Right lobe of liver (tissue), 6 donors: Measurements from ENCODE around the gene CASZ1. TPM values are rescaled to one million over a fixed set of nuclear protein-coding genes. Genes with fewer than 3 reads are reported as not detected.

Source experiments
- ATAC-seq, 4 donors: fragments of 200-7000 bp; cut with Tn5 transposase; one replicate each; pipeline ENCODE4 v1.9.1; 2020; ENCODE audit warnings: mild to moderate bottlenecking in 4 of 4, moderate library complexity in 4 of 4
- DNase-seq, 3 donors: peaks; one replicate each; pipeline ENCODE4 v3.0.0-alpha.2; 2020
- H3K27ac ChIP-seq, 3 donors: fragments of 200-600 bp; one replicate each; pipeline ENCODE4 v1.8.0; 2022
- H3K27me3 ChIP-seq, 2 donors: fragments of 200-600 bp; one replicate each; pipeline ENCODE4 v1.8.0; 2022
- H3K36me3 ChIP-seq, 4 donors: fragments of 200-600 bp; sonication (generic) in 1 of 4; one replicate each; pipeline versions ENCODE4 v1.5.1 to v1.8.0; 2017 to 2022; ENCODE audit warnings: control low read depth in 1 of 4
- H3K4me1 ChIP-seq, 4 donors: fragments of 200-600 bp; sonication (generic) in 1 of 4; one replicate each; pipeline versions ENCODE4 v1.5.1 to v1.8.0; 2017 to 2022; ENCODE audit warnings: control low read depth in 1 of 4
- H3K4me3 ChIP-seq, 3 donors: fragments of 200-600 bp; one replicate each; pipeline ENCODE4 v1.8.0; 2022
- H3K9me3 ChIP-seq, 4 donors: fragments of 200-600 bp; sonication (generic) in 1 of 4; one replicate each; pipeline versions ENCODE4 v1.5.1 to v1.8.0; 2017 to 2022; ENCODE audit warnings: control low read depth in 1 of 4
- CTCF ChIP-seq, 4 donors: fragments of 200-600 bp in 3 of 4; fragments of 450-650 bp in 1 of 4; IDR thresholded peaks; one replicate each; pipeline versions ENCODE4 v1.5.1 to v1.8.0; 2016 to 2022; ENCODE audit warnings: antibody characterized with exemption in 4 of 4, mild to moderate bottlenecking in 2 of 4
- POLR2A ChIP-seq: fragments of 450-650 bp; IDR thresholded peaks from one replicate; pipeline ENCODE4 v1.6.1; 2017; ENCODE audit warnings: antibody characterized with exemption, mild to moderate bottlenecking
- WGBS: methylation state at CpG from one replicate; pipeline ENCODE4 v1.1.6; 2018; ENCODE audit warnings: low coverage, low lambda C conversion rate; ENCODE audit not compliant: insufficient coverage; ENCODE audit errors: missing lambda C conversion rate; 5-methylcytosine and 5-hydroxymethylcytosine counted together
- intact Hi-C, 2 donors: fragments of 100-400 bp; cut with DNase I; formaldehyde crosslinking; loops; one replicate each; pipeline versions ENCODE4 v1.11.2 to v1.14.1; 2022
- total RNA-seq, 6 experiments: library from RNA; depleted of rRNA in 2 of 6; stranded (reverse); fragments of >200 nt in 2 of 6; fragmentation: NEBNext Ultra II Directional in 3 of 6; extraction: Animal tissue kit (Norgen Biotek cat#: 25700) in 3 of 6; gene quantifications; one replicate each; pipeline versions ENCODE4 v1.1.0 to v1.2.4, GENCODE V29; 2016 to 2023
- donor health status: DM: no; HTN: yes; CAD: no.
- donor health status: DM: no; HTN: no; CAD: no.
- donor health status: DM: no; HTN: no; CAD: no.
- donor health status: DM: no; HTN: yes; CAD: no.
- donor health status: DM: no; HTN: yes; CAD: no.

Gene CASZ1
- total RNA-seq, 6 experiments from 2014 or later = 3.1 to 10.1 (median 5.3) TPM

- intact Hi-C loops = no loop called here
- WGBS = 48% methylated on average over 2 of the region's 3 CpGs
- no peak overlapping the region for H3K27ac ChIP-seq
- no peak overlapping the region for H3K4me3 ChIP-seq
- no peaks in the 10 kb centered on the region for H3K9me3 ChIP-seq
- H3K36me3 ChIP-seq = no peaks in the 10 kb centered on the region
- H3K4me1 ChIP-seq = peaks cover 0 to 3% (median 0%) of the 10 kb centered on the region in 4 donors
- no peak for TF ChIP-seq POLR2A
- TF ChIP-seq CTCF (IDR thresholded peaks at IDR 0.05) = no peak
- H3K27me3 ChIP-seq = no peaks in the 10 kb centered on the region
- DNase-seq = no peak
- ATAC-seq = no peak
Measured at GRCh38 chr1:10800778-10801177, 4.3 kb upstream of the CASZ1 start.

- H3K4me3 ChIP-seq = no peak overlapping the region
- H3K27me3 ChIP-seq = no peaks in the 10 kb centered on the region
- ATAC-seq (no peak), DNase-seq (no peak)
- TF ChIP-seq CTCF (IDR thresholded peaks at IDR 0.05) (no peak), POLR2A (no peak)
- WGBS = 35% methylated on average over 6 of the region's 6 CpGs
- H3K27ac ChIP-seq = no peak overlapping the region
- no peaks in the 10 kb centered on the region for H3K9me3 ChIP-seq
- intact Hi-C loops = loop anchor here in 1 of 2 donors (10.0 kb wide), 1 partner anchor 65 kb away; no protein-coding TSS in a partner anchor
- H3K36me3 ChIP-seq = no peaks in the 10 kb centered on the region
- peaks cover 0 to 8% (median 1%) of the 10 kb centered on the region in 4 donors for H3K4me1 ChIP-seq
Measured at GRCh38 chr1:10799726-10800125, 3.3 kb upstream of the CASZ1 start.

- ATAC-seq = peak; percentile 23 to 47 (median 30)
- no peaks in the 10 kb centered on the region for H3K36me3 ChIP-seq
- peaks cover 0 to 18% (median 6%) of the 10 kb centered on the region in 4 donors for H3K4me1 ChIP-seq
- TF ChIP-seq CTCF (IDR thresholded peaks at IDR 0.05) (no peak), POLR2A (no peak)
- peak in 1 of 3 donors; percentile 26 for DNase-seq
- intact Hi-C loops = loop anchor here in 1 of 2 donors (10.0 kb wide), 1 partner anchor 69 kb away; no protein-coding TSS in a partner anchor
- 0% methylated on average over 24 of the region's 41 CpGs for WGBS
- H3K9me3 ChIP-seq = no peaks in the 10 kb centered on the region
- H3K4me3 ChIP-seq = peak overlapping the region; percentile 38 to 61 (median 45)
- H3K27me3 ChIP-seq = no peaks in the 10 kb centered on the region
- H3K27ac ChIP-seq = no peak overlapping the region
Measured at GRCh38 chr1:10795276-10796021, 997 bp downstream of the CASZ1 start.

GRCh38 chr1:10794724-10795275 lies 1.6 kb downstream of the CASZ1 start:
- no peaks in the 10 kb centered on the region for H3K36me3 ChIP-seq
- H3K27ac ChIP-seq = no peak overlapping the region
- TF ChIP-seq POLR2A (no peak), CTCF (IDR thresholded peaks at IDR 0.05) (no peak)
- peak overlapping the region; percentile 38 to 61 (median 45) for H3K4me3 ChIP-seq
- no peaks in the 10 kb centered on the region for H3K27me3 ChIP-seq
- 0% methylated on average over 41 of the region's 58 CpGs for WGBS
- DNase-seq (peak in 1 of 3 donors; percentile 29), ATAC-seq (peak in 2 of 4 donors; percentile 3 to 10)
- peaks cover 0 to 18% (median 6%) of the 10 kb centered on the region in 4 donors for H3K4me1 ChIP-seq
- H3K9me3 ChIP-seq = no peaks in the 10 kb centered on the region
- intact Hi-C loops = loop anchor here in 1 of 2 donors (10.0 kb wide), 1 partner anchor 70 kb away; no protein-coding TSS in a partner anchor
